ENCODE data around the gene HS6ST3. TPM values are rescaled to one million over a fixed set of nuclear protein-coding genes. Genes with fewer than 3 reads are reported as not detected.

Gene HS6ST3
- total and polyA plus RNA-seq, 10 donors: 0.03 TPM; not detected in 9

DNA sequence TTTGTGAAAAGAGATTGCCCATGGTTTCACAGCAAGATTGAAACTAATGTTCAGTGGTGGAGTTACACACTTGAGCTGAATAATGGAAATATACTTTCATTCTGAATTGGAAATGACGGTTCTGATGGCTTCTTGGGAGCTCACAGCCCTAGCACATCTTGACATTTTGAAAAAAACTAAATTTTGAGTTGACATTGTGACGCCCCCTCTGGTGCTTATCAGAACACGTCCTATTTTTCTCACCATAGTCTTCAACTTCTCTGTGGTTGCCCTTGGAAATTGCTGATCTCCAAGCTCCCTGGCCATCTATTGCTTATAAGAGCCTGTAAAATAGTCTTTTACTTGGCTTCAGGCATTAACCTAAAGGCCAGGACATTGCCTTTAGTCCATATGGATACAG is 702.3 kb downstream of the HS6ST3 start:
- WGBS, 5 donors: 72 to 86% (median 78%) methylated on average over 3 of the region's 3 CpGs
- intact Hi-C loops (cut with DNase I; ENCODE audit: low total_unique reads): no loop called here
- no peaks in the 10 kb centered on the region for H3K36me3 ChIP-seq

GRCh38 chr13:96792736-96793403 is 703.0 kb downstream of the HS6ST3 start:
- no peaks in the 10 kb centered on the region for H3K36me3 ChIP-seq
- peaks cover 0 to 3% (median 0%) of the 10 kb centered on the region in 8 donors for H3K9me3 ChIP-seq
- no peaks in the 10 kb centered on the region for H3K4me1 ChIP-seq
- H3K27ac ChIP-seq: no peak overlapping the region
- no peak overlapping the region for H3K4me3 ChIP-seq
- 69 to 85% (median 72%) methylated on average over 8 of the region's 8 CpGs for WGBS, 5 donors
- no peak for DNase-seq
- intact Hi-C loops (cut with DNase I; ENCODE audit: low total_unique reads): no loop called here
- H3K27me3 ChIP-seq (replicated peaks in 1 of 7): no peaks in the 10 kb centered on the region
- TF ChIP-seq POLR2AphosphoS5 (IDR thresholded peaks at IDR 0.05) (no peak), POLR2A (IDR thresholded peaks at IDR 0.05) (no peak)

More for the DNA sequence above, 702.3 kb downstream of the HS6ST3 start:
- H3K27me3 ChIP-seq (replicated peaks in 1 of 7): no peaks in the 10 kb centered on the region
- DNase-seq: no peak
- TF ChIP-seq, protein P1, sequence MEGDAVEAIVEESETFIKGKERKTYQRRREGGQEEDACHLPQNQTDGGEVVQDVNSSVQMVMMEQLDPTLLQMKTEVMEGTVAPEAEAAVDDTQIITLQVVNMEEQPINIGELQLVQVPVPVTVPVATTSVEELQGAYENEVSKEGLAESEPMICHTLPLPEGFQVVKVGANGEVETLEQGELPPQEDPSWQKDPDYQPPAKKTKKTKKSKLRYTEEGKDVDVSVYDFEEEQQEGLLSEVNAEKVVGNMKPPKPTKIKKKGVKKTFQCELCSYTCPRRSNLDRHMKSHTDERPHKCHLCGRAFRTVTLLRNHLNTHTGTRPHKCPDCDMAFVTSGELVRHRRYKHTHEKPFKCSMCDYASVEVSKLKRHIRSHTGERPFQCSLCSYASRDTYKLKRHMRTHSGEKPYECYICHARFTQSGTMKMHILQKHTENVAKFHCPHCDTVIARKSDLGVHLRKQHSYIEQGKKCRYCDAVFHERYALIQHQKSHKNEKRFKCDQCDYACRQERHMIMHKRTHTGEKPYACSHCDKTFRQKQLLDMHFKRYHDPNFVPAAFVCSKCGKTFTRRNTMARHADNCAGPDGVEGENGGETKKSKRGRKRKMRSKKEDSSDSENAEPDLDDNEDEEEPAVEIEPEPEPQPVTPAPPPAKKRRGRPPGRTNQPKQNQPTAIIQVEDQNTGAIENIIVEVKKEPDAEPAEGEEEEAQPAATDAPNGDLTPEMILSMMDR (IDR thresholded peaks at IDR 0.05 in 8 of 11, conservative IDR thresholded peaks at IDR 0.05 in 3 of 11): no peak
- no peak for TF ChIP-seq POLR2A (IDR thresholded peaks at IDR 0.05)
- no peak for TF ChIP-seq POLR2AphosphoS5 (IDR thresholded peaks at IDR 0.05)
- H3K9me3 ChIP-seq: peaks cover 0 to 10% (median 0%) of the 10 kb centered on the region in 8 donors
- H3K4me1 ChIP-seq: no peaks in the 10 kb centered on the region
- no peak overlapping the region for H3K4me3 ChIP-seq
- H3K27ac ChIP-seq: no peak overlapping the region

DNA sequence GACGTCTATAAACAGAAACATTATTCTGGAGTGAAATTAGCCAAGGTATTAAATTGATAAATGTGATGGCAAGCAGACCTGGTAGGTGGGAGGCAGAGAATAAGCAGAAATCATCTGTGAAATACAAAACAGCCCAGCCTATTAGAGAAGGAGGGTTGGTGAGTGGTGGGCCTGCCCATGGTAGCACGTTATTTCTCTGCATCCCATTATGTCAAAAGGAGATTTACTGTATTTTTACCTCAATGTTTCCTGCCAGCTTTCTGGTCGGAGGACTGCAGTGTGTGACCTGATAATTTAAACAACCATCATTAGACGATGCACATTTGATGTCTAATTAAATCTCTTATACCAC is 703.5 kb downstream of the HS6ST3 start:
- Histone ChIP-seq H3K4me1 (no peaks in the 10 kb centered on the region), H3K27me3 (replicated peaks in 1 of 7) (no peaks in the 10 kb centered on the region), H3K36me3 (no peaks in the 10 kb centered on the region), H3K9me3 (no peaks in the 10 kb centered on the region), H3K27ac (no peak overlapping the region), H3K4me3 (no peak overlapping the region)
- TF ChIP-seq, protein P1 (IDR thresholded peaks at IDR 0.05 in 8 of 11, conservative IDR thresholded peaks at IDR 0.05 in 3 of 11): no peak
- no peak for TF ChIP-seq POLR2A (IDR thresholded peaks at IDR 0.05)
- TF ChIP-seq POLR2AphosphoS5 (IDR thresholded peaks at IDR 0.05): no peak
- intact Hi-C loops (cut with DNase I; ENCODE audit: low total_unique reads): no loop called here
- WGBS, 5 donors: 50 to 57% (median 53%) methylated on average over 4 of the region's 4 CpGs
- DNase-seq: no peak

DNA sequence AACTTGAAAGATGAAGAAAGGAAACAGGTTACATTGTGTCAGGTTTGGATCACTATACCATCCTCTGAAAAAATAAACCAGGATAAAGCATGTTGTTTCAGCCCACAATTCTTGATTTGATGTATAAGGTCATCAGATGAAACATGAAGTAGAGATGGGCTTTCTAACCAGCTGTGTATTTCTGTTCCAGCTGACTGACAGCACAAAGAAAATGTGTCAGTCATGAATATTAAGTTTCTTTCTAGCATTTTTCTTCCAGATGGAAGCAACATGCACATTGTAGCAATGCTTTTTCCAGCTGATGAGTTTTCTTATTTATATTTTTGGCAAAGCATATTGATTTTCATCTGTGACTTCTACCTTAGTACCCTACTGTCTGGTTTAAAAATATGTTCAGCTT is 704.8 kb downstream of the HS6ST3 start:
- Histone ChIP-seq H3K27ac (no peak overlapping the region), H3K27me3 (replicated peaks in 1 of 7) (no peaks in the 10 kb centered on the region), H3K4me3 (no peak overlapping the region), H3K36me3 (no peaks in the 10 kb centered on the region), H3K9me3 (no peaks in the 10 kb centered on the region), H3K4me1 (no peaks in the 10 kb centered on the region)
- DNase-seq: no peak
- TF ChIP-seq, protein P1 (IDR thresholded peaks at IDR 0.05 in 8 of 11, conservative IDR thresholded peaks at IDR 0.05 in 3 of 11): no peak
- TF ChIP-seq POLR2A (IDR thresholded peaks at IDR 0.05) (no peak), POLR2AphosphoS5 (IDR thresholded peaks at IDR 0.05) (no peak)
- intact Hi-C loops (cut with DNase I; ENCODE audit: low total_unique reads): no loop called here

All from spleen (tissue), 11 donors.